HepG2 (cell line): ENCODE measurements around the gene MAP2K7. TPM values are rescaled to one million over a fixed set of nuclear protein-coding genes. Genes with fewer than 3 reads are reported as not detected.
A peak's percentile ranks its signal among the peaks of the same experiment; 100 is the strongest.

ENCODE experiments used
- ARID4A ChIP-seq: sonication (generic); formaldehyde crosslinking; IDR thresholded peaks from 2 replicates; pipeline ENCODE4 v1.5.0; 2020; ENCODE audit warnings: mild to moderate bottlenecking, missing genetic modification reagents, borderline replicate concordance
- BRD4 ChIP-seq: sonication (generic); formaldehyde crosslinking; IDR thresholded peaks from 2 replicates; pipeline ENCODE4 v1.4.0; 2020; ENCODE audit warnings: missing genetic modification reagents
- ESRRA ChIP-seq: sonication (generic); formaldehyde crosslinking; IDR thresholded peaks from 2 replicates; pipeline ENCODE4 v1.5.1; 2020; ENCODE audit warnings: mild to moderate bottlenecking, low read depth, missing genetic modification reagents
- ETV6 ChIP-seq: sonication (generic); formaldehyde crosslinking; conservative IDR thresholded peaks from 2 replicates; pipeline ENCODE4 v1.4.0; 2020; ENCODE audit warnings: missing genetic modification reagents
- FUBP1 ChIP-seq: sonication (generic); formaldehyde crosslinking; IDR thresholded peaks from 2 replicates; pipeline ENCODE4 v1.5.1; 2020; ENCODE audit warnings: missing genetic modification reagents, mild to moderate bottlenecking, borderline replicate concordance
- HES4 ChIP-seq: sonication (generic); formaldehyde crosslinking; IDR thresholded peaks from 2 replicates; pipeline ENCODE4 v1.9.0; 2021; ENCODE audit warnings: mild to moderate bottlenecking, missing genetic modification reagents, borderline replicate concordance
- HNRNPLL ChIP-seq: fragments of 200-400 bp; formaldehyde crosslinking; IDR thresholded peaks from 2 replicates; pipeline ENCODE4 v1.6.1; 2017; ENCODE audit warnings: mild to moderate bottlenecking, low read depth, low read length; ENCODE audit not compliant: poor library complexity, severe bottlenecking
- HOXD1 ChIP-seq: sonication (generic); formaldehyde crosslinking; IDR thresholded peaks from 2 replicates; pipeline ENCODE4 v1.5.0; 2020; ENCODE audit warnings: missing genetic modification reagents
- JDP2 ChIP-seq: sonication (generic); formaldehyde crosslinking; IDR thresholded peaks from 2 replicates; pipeline ENCODE4 v1.8.1; 2022; ENCODE audit warnings: missing genetic modification reagents, borderline replicate concordance
- KDM5A ChIP-seq: fragments of 200-600 bp; sonication (generic); IDR thresholded peaks from 2 replicates; pipeline ENCODE4 v1.7.0; 2018; ENCODE audit warnings: antibody characterized with exemption, mild to moderate bottlenecking, low read length, borderline replicate concordance
- MAF1 ChIP-seq: sonication (generic); formaldehyde crosslinking; IDR thresholded peaks from 2 replicates; pipeline ENCODE4 v1.5.0; 2020; ENCODE audit warnings: missing genetic modification reagents, borderline replicate concordance
- SOX6 ChIP-seq, 2 experiments: fragments of 450-650 bp in 1 of 2; sonication (generic) in 1 of 2; formaldehyde crosslinking in 1 of 2; IDR thresholded peaks; 2 replicates each; pipeline versions ENCODE4 v1.4.0 to v1.6.1; 2017 to 2020; ENCODE audit warnings: antibody characterized with exemption in 1 of 2, mild to moderate bottlenecking in 1 of 2, missing genetic modification reagents in 1 of 2
- SP2 ChIP-seq: sonication (generic); formaldehyde crosslinking; IDR thresholded peaks from 2 replicates; pipeline ENCODE4 v1.5.1; 2020; ENCODE audit warnings: mild to moderate bottlenecking, missing genetic modification reagents
- TARDBP ChIP-seq: sonication (generic); formaldehyde crosslinking; IDR thresholded peaks from 2 replicates; pipeline ENCODE4 v1.8.0; 2022; ENCODE audit warnings: mild to moderate bottlenecking, missing genetic modification reagents
- THAP11 ChIP-seq: IDR thresholded peaks from 2 replicates; pipeline ENCODE4 v1.6.1; 2016; ENCODE audit warnings: missing biosample characterization, missing genetic modification reagents
- ZNF143 ChIP-seq: sonication (generic); formaldehyde crosslinking; IDR thresholded peaks from 2 replicates; pipeline ENCODE4 v1.4.0; 2020; ENCODE audit warnings: missing genetic modification reagents
- ZNF317 ChIP-seq: sonication (generic); formaldehyde crosslinking; IDR thresholded peaks from 2 replicates; pipeline ENCODE4 v1.5.0; 2020; ENCODE audit warnings: mild to moderate bottlenecking, missing genetic modification reagents
- ZNF331 ChIP-seq: sonication (generic); formaldehyde crosslinking; IDR thresholded peaks from 2 replicates; pipeline ENCODE4 v1.4.0; 2020; ENCODE audit warnings: missing genetic modification reagents
- ZNF432 ChIP-seq: sonication (generic); formaldehyde crosslinking; IDR thresholded peaks from 2 replicates; pipeline ENCODE4 v1.5.0; 2020; ENCODE audit warnings: missing genetic modification reagents, mild to moderate bottlenecking, borderline replicate concordance
- polyA plus RNA-seq, 8 experiments: library from polyadenylated mRNA; depleted of rRNA in 3 of 8; stranded (reverse) in 7 of 8; unstranded in 1 of 8; fragments of >200 nt; fragmentation: Illumina TruSeq in 4 of 8; extraction: Trizol in 4 of 8; gene quantifications; 2 replicates each; pipeline versions ENCODE4 v1.2.1 to v1.2.3, GENCODE V29; 2011 to 2016; ENCODE audit warnings: low read depth in 4 of 8, missing spikeins in 1 of 8, mixed read lengths in 1 of 8; ENCODE audit not compliant: insufficient read depth in 1 of 8
- total RNA-seq, 5 experiments: library from RNA; depleted of rRNA; stranded (reverse); fragments of >200 nt; fragmentation: Illumina TruSeq; extraction: Trizol; gene quantifications; 2 replicates each; pipeline ENCODE4 v1.2.3, GENCODE V29; 2016; ENCODE audit warnings: low read depth in 1 of 5
- TF ChIP-seq, protein P1 (sequence below): sonication (generic); formaldehyde crosslinking; IDR thresholded peaks from 2 replicates; pipeline ENCODE4 v1.5.0; 2020; ENCODE audit warnings: mild to moderate bottlenecking, missing genetic modification reagents, borderline replicate concordance

The MAP2K7 gene
- total and polyA plus RNA-seq, 2 of the 13 experiments (the other 11 are each of a cell fraction or from before 2014, with no cell fraction given), result 9.0 to 10.8 TPM

GRCh38 chr19:7904074-7905020 is 670 bp downstream of the MAP2K7 start (continued):
- TF ChIP-seq, protein P1, sequence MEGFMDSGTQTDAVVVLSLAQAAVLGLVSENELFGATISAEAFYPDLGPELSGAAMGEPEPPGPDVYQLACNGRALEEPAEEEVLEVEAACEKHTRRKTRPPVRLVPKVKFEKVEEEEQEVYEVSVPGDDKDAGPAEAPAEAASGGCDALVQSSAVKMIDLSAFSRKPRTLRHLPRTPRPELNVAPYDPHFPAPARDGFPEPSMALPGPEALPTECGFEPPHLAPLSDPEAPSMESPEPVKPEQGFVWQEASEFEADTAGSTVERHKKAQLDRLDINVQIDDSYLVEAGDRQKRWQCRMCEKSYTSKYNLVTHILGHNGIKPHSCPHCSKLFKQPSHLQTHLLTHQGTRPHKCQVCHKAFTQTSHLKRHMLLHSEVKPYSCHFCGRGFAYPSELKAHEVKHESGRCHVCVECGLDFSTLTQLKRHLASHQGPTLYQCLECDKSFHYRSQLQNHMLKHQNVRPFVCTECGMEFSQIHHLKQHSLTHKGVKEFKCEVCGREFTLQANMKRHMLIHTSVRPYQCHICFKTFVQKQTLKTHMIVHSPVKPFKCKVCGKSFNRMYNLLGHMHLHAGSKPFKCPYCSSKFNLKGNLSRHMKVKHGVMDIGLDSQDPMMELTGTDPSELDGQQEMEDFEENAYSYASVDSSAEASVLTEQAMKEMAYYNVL (CRISPR knock-in tag), result 0 out of 2 replicates have a peak, but pooled peaks have one; percentile 26
- TF ChIP-seq TARDBP (CRISPR knock-in tag), result 0 out of 2 replicates have a peak, but pooled peaks have one; percentile 23
- TF ChIP-seq SOX6 (IDR thresholded peaks at IDR 0.05), result no peak
- no peak for TF ChIP-seq SOX6 (CRISPR knock-in tag; IDR thresholded peaks at IDR 0.05)
- TF ChIP-seq KDM5A, result no peak
- no peak; the same call in 1 of the 2 replicates for TF ChIP-seq SP2 (CRISPR knock-in tag)
- TF ChIP-seq ESRRA (CRISPR knock-in tag), result peak; percentile 56; the same call in 1 of the 2 replicates
- TF ChIP-seq ZNF317 (CRISPR knock-in tag), result 0 out of 2 replicates have a peak, but pooled peaks have one; percentile 26
- no peak for TF ChIP-seq ZNF432
- no peak for TF ChIP-seq JDP2 (CRISPR knock-in tag)
- TF ChIP-seq HOXD1 (CRISPR knock-in tag), result 0 out of 2 replicates have a peak, but pooled peaks have one; percentile 57
- TF ChIP-seq FUBP1, result no peak
- no peak for TF ChIP-seq THAP11
- no peak for TF ChIP-seq HNRNPLL
- 0 out of 2 replicates have a peak, but pooled peaks have one; percentile 13 for TF ChIP-seq HES4 (CRISPR knock-in tag)
- TF ChIP-seq ETV6 (CRISPR knock-in tag), result no peak
- no peak for TF ChIP-seq BRD4 (CRISPR knock-in tag)
- no peak for TF ChIP-seq ZNF143 (CRISPR knock-in tag)
- TF ChIP-seq ARID4A, result peak; percentile 45; the same call in 1 of the 2 replicates
- TF ChIP-seq ZNF331 (CRISPR knock-in tag), result no peak
- 0 out of 2 replicates have a peak, but pooled peaks have one; percentile 44 for TF ChIP-seq MAF1 (CRISPR knock-in tag)
